Measurements from ENCODE around the gene S100PBP.

Gene S100PBP

DNA sequence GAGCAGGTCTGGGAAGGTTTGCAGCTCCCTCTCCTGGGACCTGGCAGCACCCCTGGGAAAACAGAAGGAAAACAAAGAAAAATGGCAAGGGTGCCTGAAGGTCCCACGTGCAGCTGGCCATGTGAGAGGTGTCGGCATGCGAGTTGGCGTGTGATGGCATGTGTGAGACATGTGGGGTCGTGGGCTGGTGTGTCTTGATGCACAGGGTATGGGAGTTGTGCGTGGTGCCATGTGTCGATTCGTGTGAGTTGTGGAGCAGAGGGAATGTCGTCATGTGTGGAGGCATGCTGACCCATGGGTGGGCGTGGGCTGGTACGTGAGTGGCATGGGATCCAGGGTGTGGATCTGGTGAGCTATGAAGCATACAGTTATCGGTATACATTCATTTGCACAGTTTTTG, 70.2 kb downstream of the S100PBP start:
- no peak for DNase-seq (ENCODE audit: low read depth)

- no peak for DNase-seq (ENCODE audit: low read depth)
These were observed 70.7 kb downstream of the S100PBP start for GRCh38 chr1:32888134-32888533.

DNA sequence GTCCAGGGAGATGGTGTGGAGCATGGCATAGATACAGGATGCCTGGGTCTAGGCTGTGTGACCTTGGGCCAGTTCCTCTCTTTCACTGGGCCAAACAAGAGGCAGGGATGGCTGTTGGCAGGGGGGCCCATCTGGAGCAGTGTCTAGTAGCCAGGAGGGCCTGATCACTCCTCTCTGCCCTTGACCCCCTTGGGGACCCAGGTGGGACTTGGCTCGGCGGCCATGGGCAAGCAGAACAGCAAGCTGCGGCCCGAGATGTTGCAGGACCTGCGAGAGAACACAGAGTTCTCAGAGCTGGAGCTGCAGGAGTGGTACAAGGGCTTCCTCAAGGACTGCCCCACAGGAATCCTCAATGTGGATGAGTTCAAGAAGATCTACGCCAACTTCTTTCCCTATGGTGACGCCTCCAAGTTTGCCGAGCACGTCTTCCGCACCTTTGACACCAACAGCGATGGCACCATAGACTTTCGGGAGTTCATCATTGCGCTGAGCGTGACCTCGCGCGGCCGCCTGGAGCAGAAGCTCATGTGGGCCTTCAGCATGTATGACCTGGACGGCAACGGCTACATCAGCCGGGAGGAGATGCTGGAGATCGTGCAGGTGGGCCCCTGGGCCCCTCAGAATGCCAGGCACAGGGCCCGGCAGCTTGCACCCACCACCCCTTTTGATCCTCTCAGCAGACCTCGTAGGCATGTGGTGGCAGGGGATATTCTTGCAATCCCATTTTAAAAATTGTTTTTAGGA, 71.4 kb downstream of the S100PBP start:
- no peak for DNase-seq (ENCODE audit: low read depth)

GRCh38 chr1:32889731-32890278, 72.4 kb downstream of the S100PBP start:
- no peak for DNase-seq (ENCODE audit: low read depth)

GRCh38 chr1:32890516-32891240, 73.2 kb downstream of the S100PBP start:
- no peak for DNase-seq (ENCODE audit: low read depth)

DNA sequence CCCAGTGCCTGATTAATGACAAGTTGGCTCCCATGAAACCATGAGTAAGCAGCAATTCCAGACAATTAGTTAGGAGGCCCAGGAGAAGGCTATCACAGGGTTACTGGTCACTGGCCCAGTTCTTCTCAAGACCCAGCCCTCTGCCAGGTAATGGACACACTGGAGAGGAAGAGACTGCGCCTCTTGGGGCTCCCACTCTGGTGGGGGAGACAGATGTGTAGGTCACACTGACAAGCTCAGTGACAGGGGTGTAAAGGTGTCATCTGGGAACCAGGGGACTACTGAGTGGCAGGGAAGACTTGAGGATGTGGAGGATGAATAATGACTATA, 73.8 kb downstream of the S100PBP start:
- no peak for DNase-seq (ENCODE audit: low read depth)

GRCh38 chr1:32891630-32892029, 74.2 kb downstream of the S100PBP start:
- DNase-seq (ENCODE audit: low read depth), result no peak

GRCh38 chr1:32892368-32893197, 75.1 kb downstream of the S100PBP start:
- no peak for DNase-seq (ENCODE audit: low read depth)

GRCh38 chr1:32893198-32894018, 76.0 kb downstream of the S100PBP start:
- DNase-seq (ENCODE audit: low read depth), result no peak

DNA sequence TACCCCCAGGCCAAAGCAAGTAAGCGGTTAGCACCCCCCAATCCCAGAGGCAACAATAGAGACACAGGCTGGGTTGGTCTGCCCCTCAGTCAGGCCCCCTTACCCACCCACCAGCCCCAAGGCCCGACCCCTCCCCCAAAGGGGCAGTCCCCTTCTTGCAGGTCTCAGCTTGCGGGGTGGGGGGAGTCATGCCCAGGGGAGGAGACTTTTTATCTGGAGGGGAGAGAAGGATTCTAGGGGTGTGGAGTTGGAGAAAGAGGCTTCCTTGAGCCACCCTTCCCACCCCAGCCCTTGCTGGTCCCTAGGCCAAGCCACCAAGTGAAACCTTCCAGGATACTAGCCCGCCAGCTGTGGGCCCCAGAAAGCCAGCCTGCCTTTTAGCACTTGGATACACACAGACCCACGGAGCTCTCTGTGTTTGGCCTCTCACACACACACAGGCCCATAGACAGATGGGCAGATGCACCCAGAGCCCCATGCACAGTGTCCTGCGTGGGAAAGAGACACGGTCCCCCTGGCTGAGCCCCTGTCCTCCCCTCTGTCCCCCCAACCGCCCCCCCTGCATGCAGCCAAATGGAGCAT, 76.7 kb downstream of the S100PBP start:
- no peak for DNase-seq (ENCODE audit: low read depth)

GRCh38 chr1:32894681-32895080, 77.2 kb downstream of the S100PBP start:
- no peak for DNase-seq (ENCODE audit: low read depth)

GRCh38 chr1:32895325-32896215, 78.1 kb downstream of the S100PBP start:
- DNase-seq (ENCODE audit: low read depth), result no peak

DNA sequence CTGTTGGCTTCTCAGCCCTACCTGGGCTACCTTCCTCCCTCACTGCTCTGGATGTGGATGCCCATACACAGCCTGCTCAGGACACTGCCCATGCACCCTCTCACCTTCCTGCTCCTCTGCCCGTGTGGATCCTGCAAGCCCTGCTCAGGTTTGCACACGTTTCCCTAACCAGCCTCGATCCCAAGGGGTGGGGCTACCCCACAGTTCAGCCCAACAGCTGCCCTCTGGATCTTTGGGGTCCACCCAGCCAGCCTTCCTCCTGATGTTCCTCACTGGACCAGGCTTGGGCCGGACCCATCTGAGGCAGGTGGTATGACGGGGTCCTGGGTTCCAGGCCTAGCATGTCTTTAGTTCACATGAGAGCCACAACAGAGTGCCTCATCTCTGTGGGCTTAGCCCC, 79.0 kb downstream of the S100PBP start:
- DNase-seq (ENCODE audit: low read depth), result no peak

GRCh38 chr1:32897082-32898049, 79.9 kb downstream of the S100PBP start:
- DNase-seq (ENCODE audit: low read depth), result no peak

GRCh38 chr1:32898056-32898455, 80.6 kb downstream of the S100PBP start:
- DNase-seq (ENCODE audit: low read depth), result no peak

DNA sequence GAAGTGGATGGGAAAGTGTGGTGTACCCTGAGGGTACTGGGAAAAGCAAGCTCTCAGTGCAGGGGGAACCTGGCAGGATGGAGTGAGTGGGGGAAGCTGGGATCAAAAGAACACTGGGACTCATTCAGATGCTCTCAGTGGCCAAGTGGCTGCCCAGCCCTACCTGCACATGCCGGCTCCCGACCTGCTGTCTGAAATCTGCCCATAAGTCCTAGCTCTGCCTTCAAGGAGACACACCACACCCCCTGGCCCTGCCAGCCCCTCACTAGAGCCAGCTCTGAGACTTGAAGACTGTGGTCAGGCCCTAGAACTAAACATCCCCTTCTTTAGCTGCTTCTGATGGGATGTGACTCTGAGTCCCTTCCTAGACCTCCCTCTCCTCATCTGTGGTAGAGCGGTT, 81.5 kb downstream of the S100PBP start:
- DNase-seq (ENCODE audit: low read depth), result no peak

DNA sequence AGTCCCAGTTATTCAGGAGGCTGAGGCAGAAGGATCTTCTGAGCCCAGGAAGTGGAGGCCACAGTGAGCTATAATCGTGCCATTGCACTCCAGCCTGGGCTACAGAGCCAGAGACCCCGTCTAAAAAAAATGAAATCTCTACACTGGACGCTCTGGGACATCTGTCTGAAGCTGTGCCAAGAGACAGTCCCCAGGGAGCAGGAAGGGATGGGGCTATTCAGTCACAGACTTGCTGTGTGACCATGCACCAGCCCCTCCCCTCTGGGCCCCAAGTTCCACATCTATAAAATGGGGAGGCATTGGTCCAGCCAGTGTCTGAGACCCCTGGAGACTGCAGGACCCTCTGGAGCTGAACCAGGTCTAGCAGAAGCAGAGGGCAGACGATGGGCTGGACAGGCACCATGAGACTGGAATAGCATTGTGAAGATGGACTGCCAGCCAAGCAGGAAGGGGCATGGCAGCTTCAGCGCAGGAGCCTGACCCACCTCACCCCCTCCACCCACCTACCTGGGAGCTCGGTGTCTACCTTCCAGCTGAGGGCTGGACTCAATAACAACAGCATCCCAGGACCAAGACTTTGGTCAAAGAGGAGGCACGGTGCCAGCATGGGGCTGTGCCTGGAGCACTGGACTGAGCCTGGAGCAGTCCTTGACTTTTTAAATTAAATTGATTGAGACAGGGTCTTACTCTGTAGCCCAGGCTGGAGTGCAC, 82.3 kb downstream of the S100PBP start:
- no peak for DNase-seq (ENCODE audit: low read depth)

DNA sequence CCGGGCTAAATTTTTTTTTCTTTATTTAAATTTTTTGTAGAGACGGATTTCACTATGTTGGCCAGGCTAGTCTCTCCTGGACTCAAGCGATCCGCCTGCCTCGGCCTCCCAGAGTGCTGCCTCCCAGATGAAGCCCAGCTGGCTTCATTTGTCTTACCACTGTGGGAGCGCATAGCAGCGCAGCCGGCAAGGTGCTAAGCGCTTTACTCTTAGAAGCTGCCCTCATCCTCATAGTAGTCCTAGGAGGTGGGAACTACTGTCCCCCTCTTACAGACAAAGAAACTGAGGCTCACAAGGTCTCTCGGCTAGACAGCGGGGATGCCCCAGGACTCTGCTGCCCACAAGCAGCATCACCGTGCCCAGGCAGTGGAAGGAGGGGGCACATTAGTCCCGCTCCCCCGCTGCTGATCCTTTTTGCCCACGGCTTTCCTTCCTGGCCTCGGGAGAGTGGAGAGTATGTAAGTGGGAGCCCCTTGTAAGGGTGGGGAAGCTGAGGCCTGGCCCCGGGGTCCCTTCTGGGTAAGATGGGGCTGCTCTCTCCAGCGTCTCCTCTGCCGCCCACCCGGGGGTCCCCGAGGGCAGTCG, 83.0 kb downstream of the S100PBP start:
- DNase-seq (ENCODE audit: low read depth), result no peak

All from GM04504 (cell line).